Natural killer cell (primary cell): ENCODE results near the gene INTS3. TPM values are rescaled to one million over a fixed set of nuclear protein-coding genes. Genes with fewer than 3 reads are reported as not detected.

ENCODE experiments used
- ATAC-seq, 3 donors: fragments of 150-1000 bp in 2 of 3; fragments of 200-7000 bp in 1 of 3; cut with Tn5 transposase; 1 replicate in 1 of 3; 2 replicates in 2 of 3; pipeline ENCODE4 v1.10.0; 2021; ENCODE audit warnings: mild to moderate bottlenecking in 2 of 3, moderate library complexity in 2 of 3
- DNase-seq, 2 donors: peaks; one replicate each; pipeline versions ENCODE4 v3.0.0 to v3.0.0-alpha.2; 2013 to 2021; ENCODE audit warnings: mixed read lengths in 1 of 2
- H3K27ac ChIP-seq: one replicate; pipeline ENCODE4 v1.5.1; 2013; ENCODE audit warnings: mild to moderate bottlenecking, low read length
- H3K27me3 ChIP-seq: one replicate; pipeline ENCODE4 v1.6.1; 2013; ENCODE audit warnings: low read length; ENCODE audit not compliant: control insufficient read depth, insufficient read depth
- H3K36me3 ChIP-seq: one replicate; pipeline ENCODE4 v1.6.1; 2013; ENCODE audit warnings: low read length; ENCODE audit not compliant: control insufficient read depth, insufficient read depth
- H3K4me1 ChIP-seq: one replicate; pipeline ENCODE4 v1.6.1; 2013; ENCODE audit warnings: low read length; ENCODE audit not compliant: control insufficient read depth, insufficient read depth
- H3K4me3 ChIP-seq: one replicate; pipeline ENCODE4 v1.5.1; 2013; ENCODE audit warnings: low read length
- H3K9me3 ChIP-seq: one replicate; pipeline ENCODE4 v1.6.1; 2013; ENCODE audit warnings: low read length; ENCODE audit not compliant: control insufficient read depth, insufficient read depth
- H3K27ac Mint-ChIP-seq, 2 donors: one replicate each; pipeline ENCODE4 v1.8.0; 2022; ENCODE audit warnings: mild to moderate bottlenecking in 2 of 2, mixed read lengths in 2 of 2, moderate library complexity in 1 of 2
- H3K27me3 Mint-ChIP-seq, 2 donors: one replicate each; pipeline ENCODE4 v1.8.0; 2022; ENCODE audit warnings: low read depth in 2 of 2, mixed read lengths in 2 of 2
- H3K36me3 Mint-ChIP-seq: one replicate; pipeline ENCODE4 v1.8.0; 2022; ENCODE audit warnings: mixed read lengths
- H3K4me1 Mint-ChIP-seq, 2 donors: one replicate each; pipeline ENCODE4 v1.8.0; 2022; ENCODE audit warnings: mixed read lengths in 2 of 2
- H3K4me3 Mint-ChIP-seq: one replicate; pipeline ENCODE4 v1.8.0; 2022; ENCODE audit warnings: mild to moderate bottlenecking, moderate library complexity, mixed read lengths
- H3K9me3 Mint-ChIP-seq, 2 donors: one replicate each; pipeline ENCODE4 v1.8.0; 2022; ENCODE audit warnings: mixed read lengths in 2 of 2
- WGBS: methylation state at CpG from one replicate; pipeline ENCODE4 v1.1.7; 2013; ENCODE audit warnings: missing lambda C conversion rate; ENCODE audit not compliant: insufficient coverage; 5-methylcytosine and 5-hydroxymethylcytosine counted together
- intact Hi-C: fragments of 100-400 bp; cut with micrococcal nuclease; formaldehyde crosslinking; loops from one replicate; pipeline ENCODE4 v1.14.2; 2022
- total RNA-seq, 4 donors: library from RNA; stranded (reverse); fragments of 120-200 nt in 1 of 4; gene quantifications; one replicate each; pipeline versions ENCODE4 v1.2.3 to v1.2.4, GENCODE V29; 2013 to 2022
- TF ChIP-seq, protein P1 (sequence below): fragments of 200-600 bp; IDR thresholded peaks from one replicate; pipeline ENCODE4 v1.8.0; 2022; ENCODE audit warnings: antibody characterized with exemption

INTS3 gene
- total RNA-seq, 3 donors from 2014 or later (not counting 1 experiment from before 2014, with no cell fraction given) = 44.3 to 55.3 (median 44.5) TPM

DNA sequence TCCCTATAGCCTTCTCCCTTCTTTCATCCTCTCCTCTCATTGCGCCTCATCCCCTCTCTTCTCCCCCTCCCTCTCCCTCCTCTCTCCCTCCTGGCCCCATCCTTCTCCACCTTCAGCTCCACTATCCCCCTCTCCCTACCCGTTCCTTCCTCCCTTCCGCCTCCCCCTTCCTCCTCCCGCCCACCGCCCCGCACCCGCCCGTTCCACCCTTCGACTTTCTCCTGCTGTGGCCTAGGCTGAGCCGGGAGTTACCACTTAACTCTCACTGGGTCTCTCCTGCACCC lies 47.8 kb upstream of the INTS3 start:
- intact Hi-C loops = no loop called here
- peaks cover 21 to 26% of the 10 kb centered on the region in 2 donors for H3K4me1 Mint-ChIP-seq
- no peaks in the 10 kb centered on the region for H3K9me3 ChIP-seq
- 35% methylated on average over 10 of the region's 10 CpGs for WGBS
- peaks cover 20% of the 10 kb centered on the region for H3K4me1 ChIP-seq
- no peak for DNase-seq
- TF ChIP-seq, protein P1, sequence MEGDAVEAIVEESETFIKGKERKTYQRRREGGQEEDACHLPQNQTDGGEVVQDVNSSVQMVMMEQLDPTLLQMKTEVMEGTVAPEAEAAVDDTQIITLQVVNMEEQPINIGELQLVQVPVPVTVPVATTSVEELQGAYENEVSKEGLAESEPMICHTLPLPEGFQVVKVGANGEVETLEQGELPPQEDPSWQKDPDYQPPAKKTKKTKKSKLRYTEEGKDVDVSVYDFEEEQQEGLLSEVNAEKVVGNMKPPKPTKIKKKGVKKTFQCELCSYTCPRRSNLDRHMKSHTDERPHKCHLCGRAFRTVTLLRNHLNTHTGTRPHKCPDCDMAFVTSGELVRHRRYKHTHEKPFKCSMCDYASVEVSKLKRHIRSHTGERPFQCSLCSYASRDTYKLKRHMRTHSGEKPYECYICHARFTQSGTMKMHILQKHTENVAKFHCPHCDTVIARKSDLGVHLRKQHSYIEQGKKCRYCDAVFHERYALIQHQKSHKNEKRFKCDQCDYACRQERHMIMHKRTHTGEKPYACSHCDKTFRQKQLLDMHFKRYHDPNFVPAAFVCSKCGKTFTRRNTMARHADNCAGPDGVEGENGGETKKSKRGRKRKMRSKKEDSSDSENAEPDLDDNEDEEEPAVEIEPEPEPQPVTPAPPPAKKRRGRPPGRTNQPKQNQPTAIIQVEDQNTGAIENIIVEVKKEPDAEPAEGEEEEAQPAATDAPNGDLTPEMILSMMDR = no peak
- no peaks in the 10 kb centered on the region for H3K36me3 ChIP-seq
- peaks cover 18% of the 10 kb centered on the region for H3K27me3 ChIP-seq
- no peak overlapping the region for H3K4me3 ChIP-seq
- H3K27ac ChIP-seq = no peak overlapping the region
- no peaks in the 10 kb centered on the region for H3K9me3 Mint-ChIP-seq
- ATAC-seq = no peak
- peak overlapping the region; percentile 52 for H3K4me3 Mint-ChIP-seq
- peaks cover 48 to 55% of the 10 kb centered on the region in 2 donors for H3K27me3 Mint-ChIP-seq
- no peak overlapping the region for H3K27ac Mint-ChIP-seq
- H3K36me3 Mint-ChIP-seq = no peaks in the 10 kb centered on the region

DNA sequence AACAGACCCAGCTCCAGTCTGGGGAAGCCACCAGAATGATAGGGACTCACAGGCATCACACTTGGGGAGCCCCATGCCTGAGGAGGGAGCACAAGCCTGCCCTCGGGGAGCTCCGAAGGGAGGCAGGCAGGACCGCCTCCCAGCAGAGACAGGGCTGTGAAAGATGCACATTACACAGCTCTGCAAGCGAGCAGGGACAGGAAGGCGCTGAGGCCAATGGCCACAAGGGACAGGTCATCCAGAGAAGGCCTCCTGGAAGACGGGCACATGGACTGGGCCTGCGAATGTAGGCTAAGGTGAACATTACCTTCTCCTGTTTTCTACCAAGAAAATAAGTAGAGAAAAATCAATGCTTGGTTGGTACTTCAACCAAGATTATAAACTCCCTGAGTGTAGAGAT lies 45.1 kb upstream of the INTS3 start:
- Mint-ChIP-seq H3K4me3 (no peak overlapping the region), H3K9me3 (no peaks in the 10 kb centered on the region), H3K27ac (no peak overlapping the region), H3K4me1 (peaks cover 17 to 22% of the 10 kb centered on the region in 2 donors), H3K27me3 (peaks cover 41 to 53% of the 10 kb centered on the region in 2 donors), H3K36me3 (no peaks in the 10 kb centered on the region)
- 93% methylated on average over 6 of the region's 7 CpGs for WGBS
- intact Hi-C loops = no loop called here
- ATAC-seq (no peak), DNase-seq (no peak)
- Histone ChIP-seq H3K27ac (no peak overlapping the region), H3K36me3 (no peaks in the 10 kb centered on the region), H3K27me3 (peaks cover 18% of the 10 kb centered on the region), H3K9me3 (no peaks in the 10 kb centered on the region), H3K4me1 (peaks cover 17% of the 10 kb centered on the region), H3K4me3 (no peak overlapping the region)
- TF ChIP-seq, protein P1 = no peak

DNA sequence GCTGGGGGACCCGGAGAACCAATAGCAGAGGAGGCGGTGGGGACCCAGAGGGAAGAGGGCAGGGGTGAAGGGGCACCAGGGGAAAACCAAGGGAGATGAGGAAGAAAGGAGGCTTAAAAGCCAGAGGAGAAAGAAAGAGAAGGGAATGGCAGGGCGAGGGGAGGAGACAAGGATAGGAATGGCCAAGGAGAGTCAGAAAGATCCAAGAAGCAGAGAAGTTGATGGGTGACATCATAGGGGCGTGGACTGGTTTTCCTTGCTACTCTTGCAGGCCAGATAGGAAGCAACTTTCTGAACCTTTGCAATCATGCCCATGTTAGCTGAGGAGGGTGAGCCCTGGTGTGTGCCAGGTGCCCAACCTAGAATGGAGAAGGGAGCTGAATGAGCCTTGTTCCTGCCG lies 44.0 kb upstream of the INTS3 start:
- H3K9me3 ChIP-seq = no peaks in the 10 kb centered on the region
- H3K4me1 ChIP-seq = peaks cover 6% of the 10 kb centered on the region
- no peaks in the 10 kb centered on the region for H3K36me3 ChIP-seq
- TF ChIP-seq, protein P1 = no peak
- ATAC-seq (no peak), DNase-seq (no peak)
- H3K9me3 Mint-ChIP-seq = no peaks in the 10 kb centered on the region
- peaks cover 9% of the 10 kb centered on the region for H3K27me3 ChIP-seq
- intact Hi-C loops = no loop called here
- peaks cover 6 to 21% of the 10 kb centered on the region in 2 donors for H3K4me1 Mint-ChIP-seq
- peaks cover 34 to 42% of the 10 kb centered on the region in 2 donors for H3K27me3 Mint-ChIP-seq
- H3K27ac ChIP-seq = no peak overlapping the region
- no peak overlapping the region for H3K4me3 ChIP-seq
- H3K27ac Mint-ChIP-seq = no peak overlapping the region
- WGBS = 86% methylated on average over 5 of the region's 5 CpGs
- no peak overlapping the region for H3K4me3 Mint-ChIP-seq
- H3K36me3 Mint-ChIP-seq = no peaks in the 10 kb centered on the region

DNA sequence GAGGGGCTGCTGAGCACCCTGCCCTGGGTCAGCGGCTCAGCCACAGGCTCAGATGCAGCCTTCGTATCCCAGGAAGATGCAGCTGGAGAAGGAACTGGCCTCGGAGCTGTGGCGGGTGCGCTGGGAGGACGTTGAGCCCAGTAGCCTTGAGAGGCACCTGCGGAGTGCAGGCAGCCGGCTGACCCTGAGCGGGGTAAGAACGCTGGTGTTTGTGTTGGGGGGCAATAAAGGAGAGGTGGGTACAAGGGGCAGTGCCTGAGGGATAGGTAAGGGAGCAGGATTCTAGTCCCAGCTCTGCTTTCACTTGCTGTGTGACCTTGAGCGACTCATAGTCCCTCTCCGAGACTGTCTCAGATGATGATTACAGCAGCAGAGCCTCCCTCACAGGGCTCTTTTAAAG lies 43.0 kb upstream of the INTS3 start:
- no peaks in the 10 kb centered on the region for H3K36me3 Mint-ChIP-seq
- Histone ChIP-seq H3K27me3 (peaks cover 6% of the 10 kb centered on the region), H3K4me1 (no peaks in the 10 kb centered on the region), H3K4me3 (no peak overlapping the region), H3K27ac (no peak overlapping the region), H3K36me3 (no peaks in the 10 kb centered on the region), H3K9me3 (no peaks in the 10 kb centered on the region)
- WGBS = 95% methylated on average over 10 of the region's 12 CpGs
- DNase-seq (no peak), ATAC-seq (no peak)
- TF ChIP-seq, protein P1 = no peak
- H3K9me3 Mint-ChIP-seq = no peaks in the 10 kb centered on the region
- no peak overlapping the region for H3K27ac Mint-ChIP-seq
- peaks cover 2 to 16% of the 10 kb centered on the region in 2 donors for H3K4me1 Mint-ChIP-seq
- intact Hi-C loops = no loop called here
- peaks cover 28 to 35% of the 10 kb centered on the region in 2 donors for H3K27me3 Mint-ChIP-seq
- H3K4me3 Mint-ChIP-seq = no peak overlapping the region
